GM10266 (cell line): ENCODE results near the gene UBAC1.

Experiments
- DNase-seq: peaks from one replicate; pipeline ENCODE4 v3.0.0; 2012; ENCODE audit errors: extremely low spot score
- CTCF ChIP-seq: IDR thresholded peaks from 2 replicates; pipeline ENCODE4 v1.5.1; 2012; ENCODE audit warnings: mild to moderate bottlenecking, low read depth; ENCODE audit not compliant: control insufficient read depth, insufficient read depth; ENCODE audit errors: missing control alignments

The UBAC1 gene

GRCh38 chr9:135932656-135933055 is 28.5 kb downstream of the UBAC1 start:
- no peak for DNase-seq
- no peak for TF ChIP-seq CTCF

- no peak for DNase-seq
- no peak for TF ChIP-seq CTCF
Measured at GRCh38 chr9:135931349-135931820, 29.8 kb downstream of the UBAC1 start.

- no peak for TF ChIP-seq CTCF
Measured at GRCh38 chr9:135930446-135931345, 30.5 kb downstream of the UBAC1 start.

GRCh38 chr9:135929656-135930445 is 31.3 kb downstream of the UBAC1 start:
- no peak for DNase-seq
- no peak for TF ChIP-seq CTCF

More at GRCh38 chr9:135930446-135931345, 30.5 kb downstream of the UBAC1 start:
- DNase-seq, result no peak

- DNase-seq, result no peak
- no peak for TF ChIP-seq CTCF
Measured at GRCh38 chr9:135928731-135929655, 32.2 kb downstream of the UBAC1 start.

GRCh38 chr9:135928074-135928730 is 33.0 kb downstream of the UBAC1 start:
- no peak for TF ChIP-seq CTCF
- DNase-seq, result no peak
